Type B pancreatic cell (in vitro differentiated cells): ENCODE results near the gene CDKN2A. TPM values are rescaled to one million over a fixed set of nuclear protein-coding genes. Genes with fewer than 3 reads are reported as not detected.

ENCODE experiments used
- DNase-seq: peaks from one replicate; pipeline ENCODE4 v3.0.0; 2021; ENCODE audit warnings: mixed read lengths; ENCODE audit not compliant: unreplicated experiment; ENCODE audit errors: extremely low spot score
- H3K27ac Mint-ChIP-seq: 2 replicates; pipeline ENCODE4 v1.8.0; 2021; ENCODE audit warnings: mild to moderate bottlenecking, mixed read lengths
- H3K27me3 Mint-ChIP-seq: 2 replicates; pipeline ENCODE4 v1.8.0; 2021; ENCODE audit warnings: mixed read lengths
- H3K36me3 Mint-ChIP-seq: 2 replicates; pipeline ENCODE4 v1.8.0; 2021; ENCODE audit warnings: mixed read lengths
- H3K4me1 Mint-ChIP-seq: one replicate; pipeline ENCODE4 v1.8.0; 2021; ENCODE audit warnings: mixed read lengths; ENCODE audit not compliant: unreplicated experiment
- H3K4me3 Mint-ChIP-seq: 2 replicates; pipeline ENCODE4 v1.8.0; 2021; ENCODE audit warnings: mild to moderate bottlenecking, mixed read lengths
- H3K9me3 Mint-ChIP-seq: 2 replicates; pipeline ENCODE4 v1.8.0; 2021; ENCODE audit warnings: mixed read lengths
- total RNA-seq: library from RNA; stranded (reverse); gene quantifications from 2 replicates; pipeline ENCODE4 v1.2.1, GENCODE V29; 2021; ENCODE audit warnings: low replicate concordance
- TF ChIP-seq, protein P1 (sequence below): fragments of 200-600 bp; sonication (generic); conservative IDR thresholded peaks from 2 replicates; pipeline ENCODE4 v1.5.0; 2021; ENCODE audit warnings: antibody characterized with exemption, mild to moderate bottlenecking

CDKN2A gene
- total RNA-seq, 1 donor from 2014 or later: 1.8 TPM

DNA sequence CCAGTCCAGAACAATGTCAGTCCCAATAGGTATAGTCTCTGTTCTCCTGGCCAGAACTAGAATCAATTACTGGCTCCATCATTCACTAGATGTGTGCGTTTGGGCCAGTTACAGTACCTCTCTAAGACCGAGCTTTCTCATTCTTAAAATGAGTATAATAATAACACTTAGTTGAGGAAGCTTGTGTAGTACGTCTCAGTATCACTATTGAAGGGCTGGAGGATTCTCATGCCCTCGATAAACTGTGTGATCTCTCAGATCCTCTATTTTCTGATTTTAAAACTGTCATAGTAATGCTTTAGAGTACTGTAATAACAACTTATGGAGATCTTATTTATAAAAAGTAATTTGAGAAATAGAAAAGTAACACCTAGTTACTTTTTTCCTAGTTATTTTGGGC, 50.7 kb downstream of the CDKN2A start:
- H3K36me3 Mint-ChIP-seq: no peaks in the 10 kb centered on the region
- TF ChIP-seq, protein P1, sequence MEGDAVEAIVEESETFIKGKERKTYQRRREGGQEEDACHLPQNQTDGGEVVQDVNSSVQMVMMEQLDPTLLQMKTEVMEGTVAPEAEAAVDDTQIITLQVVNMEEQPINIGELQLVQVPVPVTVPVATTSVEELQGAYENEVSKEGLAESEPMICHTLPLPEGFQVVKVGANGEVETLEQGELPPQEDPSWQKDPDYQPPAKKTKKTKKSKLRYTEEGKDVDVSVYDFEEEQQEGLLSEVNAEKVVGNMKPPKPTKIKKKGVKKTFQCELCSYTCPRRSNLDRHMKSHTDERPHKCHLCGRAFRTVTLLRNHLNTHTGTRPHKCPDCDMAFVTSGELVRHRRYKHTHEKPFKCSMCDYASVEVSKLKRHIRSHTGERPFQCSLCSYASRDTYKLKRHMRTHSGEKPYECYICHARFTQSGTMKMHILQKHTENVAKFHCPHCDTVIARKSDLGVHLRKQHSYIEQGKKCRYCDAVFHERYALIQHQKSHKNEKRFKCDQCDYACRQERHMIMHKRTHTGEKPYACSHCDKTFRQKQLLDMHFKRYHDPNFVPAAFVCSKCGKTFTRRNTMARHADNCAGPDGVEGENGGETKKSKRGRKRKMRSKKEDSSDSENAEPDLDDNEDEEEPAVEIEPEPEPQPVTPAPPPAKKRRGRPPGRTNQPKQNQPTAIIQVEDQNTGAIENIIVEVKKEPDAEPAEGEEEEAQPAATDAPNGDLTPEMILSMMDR: no peak
- H3K4me1 Mint-ChIP-seq: no peaks in the 10 kb centered on the region
- no peak overlapping the region for H3K4me3 Mint-ChIP-seq
- H3K9me3 Mint-ChIP-seq: no peaks in the 10 kb centered on the region
- H3K27me3 Mint-ChIP-seq: peaks cover 5% of the 10 kb centered on the region
- no peak for DNase-seq
- no peak overlapping the region for H3K27ac Mint-ChIP-seq

DNA sequence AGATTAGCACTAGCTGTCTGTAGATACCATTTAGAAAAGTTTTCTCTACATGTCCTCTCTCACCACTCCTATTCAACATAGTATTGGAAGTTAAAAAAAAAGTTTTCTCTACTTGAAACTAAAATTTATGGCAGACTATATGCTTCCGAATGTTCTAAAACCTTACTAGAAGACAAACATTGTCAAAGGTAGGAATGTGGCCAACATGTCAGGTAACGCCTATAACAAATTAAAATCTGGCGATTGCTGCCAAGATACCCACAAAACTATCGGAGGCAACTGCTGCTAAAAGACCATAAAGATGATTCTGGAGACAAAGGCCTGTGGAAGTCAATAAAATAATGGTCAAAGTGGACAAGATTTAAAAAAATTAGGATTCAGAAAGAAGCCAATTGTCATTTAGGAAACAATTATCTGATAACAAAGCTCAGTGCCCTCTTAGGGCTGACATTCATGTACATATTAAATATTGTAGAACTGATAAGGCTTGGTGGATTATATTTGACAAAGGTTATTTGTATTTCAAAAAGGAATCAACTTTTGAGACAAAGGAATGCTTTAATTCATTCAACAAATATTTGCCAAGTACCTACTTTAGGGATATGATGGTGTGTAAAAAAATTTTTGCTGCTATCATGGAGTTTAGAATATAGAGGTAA, 52.7 kb downstream of the CDKN2A start:
- H3K27me3 Mint-ChIP-seq: peaks cover 5% of the 10 kb centered on the region
- TF ChIP-seq, protein P1: no peak
- no peaks in the 10 kb centered on the region for H3K36me3 Mint-ChIP-seq
- H3K4me1 Mint-ChIP-seq: no peaks in the 10 kb centered on the region
- no peak for DNase-seq
- H3K27ac Mint-ChIP-seq: no peak overlapping the region
- H3K4me3 Mint-ChIP-seq: no peak overlapping the region
- no peaks in the 10 kb centered on the region for H3K9me3 Mint-ChIP-seq

DNA sequence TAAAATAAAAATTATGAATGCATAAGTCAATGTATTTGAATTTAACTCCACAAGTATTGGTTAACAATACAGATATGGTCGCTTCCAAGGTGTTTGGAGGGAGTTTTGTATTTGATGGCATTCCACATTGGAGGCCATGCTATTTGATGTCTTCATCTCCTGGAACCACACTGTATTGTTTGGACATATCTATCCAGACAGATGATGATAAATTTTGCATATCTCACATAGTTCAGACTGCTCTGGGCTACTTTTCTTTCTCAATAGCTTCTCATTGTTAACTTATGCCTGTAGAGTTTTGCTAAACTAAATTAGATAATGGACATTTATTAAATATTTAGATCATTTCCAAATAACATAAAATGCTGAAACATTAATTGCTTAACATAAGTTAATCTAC, 58.0 kb downstream of the CDKN2A start:
- no peaks in the 10 kb centered on the region for H3K9me3 Mint-ChIP-seq
- no peaks in the 10 kb centered on the region for H3K27me3 Mint-ChIP-seq
- no peak for DNase-seq
- H3K27ac Mint-ChIP-seq: no peak overlapping the region
- no peaks in the 10 kb centered on the region for H3K36me3 Mint-ChIP-seq
- TF ChIP-seq, protein P1: no peak
- no peaks in the 10 kb centered on the region for H3K4me1 Mint-ChIP-seq
- no peak overlapping the region for H3K4me3 Mint-ChIP-seq

DNA sequence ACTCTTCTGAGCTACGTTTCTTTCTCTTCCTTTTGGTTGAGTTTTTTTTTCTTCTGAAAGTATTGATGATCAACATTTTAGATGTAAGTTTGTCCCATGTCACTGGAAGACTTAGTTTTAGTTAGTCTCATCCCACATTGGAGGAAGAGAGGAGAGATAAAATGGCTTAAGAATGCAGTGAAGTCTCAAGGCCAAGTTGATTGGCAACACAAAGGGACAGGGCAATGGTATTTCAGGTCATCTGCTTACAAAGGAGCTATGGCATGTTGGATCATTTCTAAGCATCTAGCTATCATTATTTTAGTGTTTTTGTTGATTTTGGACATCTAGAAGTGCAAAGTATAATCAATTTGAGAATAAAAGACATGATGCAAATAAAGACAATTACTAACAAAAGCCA, 58.6 kb downstream of the CDKN2A start:
- TF ChIP-seq, protein P1: no peak
- Mint-ChIP-seq H3K36me3 (peaks cover 4% of the 10 kb centered on the region), H3K27ac (no peak overlapping the region), H3K9me3 (no peaks in the 10 kb centered on the region), H3K4me3 (no peak overlapping the region), H3K4me1 (no peaks in the 10 kb centered on the region), H3K27me3 (no peaks in the 10 kb centered on the region)
- DNase-seq: no peak

DNA sequence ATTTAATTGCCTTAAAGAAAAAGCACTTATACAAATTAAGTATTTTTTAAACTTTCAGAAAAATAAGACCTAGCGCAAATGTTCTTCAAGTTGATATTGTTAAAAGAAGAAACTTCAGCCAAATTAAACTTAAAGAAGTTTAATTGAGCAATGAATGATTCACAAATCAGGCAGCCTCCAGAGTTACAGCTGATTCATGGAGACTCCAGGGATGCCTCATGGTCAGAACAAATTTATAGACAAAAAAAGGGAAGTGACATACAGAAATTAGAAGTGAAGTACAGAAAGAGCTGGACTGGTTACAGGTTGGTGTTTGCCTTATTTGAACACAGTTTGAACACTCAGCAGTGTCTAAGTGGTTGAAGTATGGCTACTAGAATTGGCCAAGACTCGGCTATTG, 60.3 kb downstream of the CDKN2A start:
- H3K27ac Mint-ChIP-seq: no peak overlapping the region
- H3K4me3 Mint-ChIP-seq: no peak overlapping the region
- peaks cover 10% of the 10 kb centered on the region for H3K36me3 Mint-ChIP-seq
- H3K4me1 Mint-ChIP-seq: no peaks in the 10 kb centered on the region
- TF ChIP-seq, protein P1: no peak
- DNase-seq: no peak
- peaks cover 4% of the 10 kb centered on the region for H3K9me3 Mint-ChIP-seq
- no peaks in the 10 kb centered on the region for H3K27me3 Mint-ChIP-seq

DNA sequence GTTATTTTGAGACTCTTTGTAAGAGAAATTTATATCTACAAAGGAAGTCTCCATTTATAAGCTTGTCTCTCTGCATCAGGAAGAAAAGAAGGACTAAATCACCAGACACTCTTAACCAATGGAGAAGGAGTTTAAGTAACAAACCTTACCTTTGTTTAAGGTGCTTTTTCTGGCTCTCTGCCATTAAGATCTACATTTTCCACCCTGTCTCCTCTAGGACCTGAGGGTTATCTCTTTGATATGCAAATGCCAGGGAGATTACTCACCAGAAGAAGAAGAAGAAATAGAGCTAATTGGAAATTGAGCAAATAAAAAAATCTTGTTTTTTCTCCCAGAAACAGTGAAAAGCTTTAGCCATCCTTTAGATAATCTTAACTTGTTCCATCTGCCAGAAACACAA, 60.9 kb downstream of the CDKN2A start:
- no peaks in the 10 kb centered on the region for H3K27me3 Mint-ChIP-seq
- peaks cover 10% of the 10 kb centered on the region for H3K36me3 Mint-ChIP-seq
- no peak overlapping the region for H3K27ac Mint-ChIP-seq
- TF ChIP-seq, protein P1: no peak
- DNase-seq: no peak
- H3K9me3 Mint-ChIP-seq: peaks cover 4% of the 10 kb centered on the region
- no peak overlapping the region for H3K4me3 Mint-ChIP-seq
- H3K4me1 Mint-ChIP-seq: no peaks in the 10 kb centered on the region
